Dedifferentiated amniotic fluid mesenchymal stem cell (primary cell): ENCODE data around the gene INHA.

ENCODE experiments used
- DNase-seq: peaks from one replicate; pipeline ENCODE4 v3.0.0-alpha.2; 2016; ENCODE audit errors: extremely low spot score

Gene INHA

DNA sequence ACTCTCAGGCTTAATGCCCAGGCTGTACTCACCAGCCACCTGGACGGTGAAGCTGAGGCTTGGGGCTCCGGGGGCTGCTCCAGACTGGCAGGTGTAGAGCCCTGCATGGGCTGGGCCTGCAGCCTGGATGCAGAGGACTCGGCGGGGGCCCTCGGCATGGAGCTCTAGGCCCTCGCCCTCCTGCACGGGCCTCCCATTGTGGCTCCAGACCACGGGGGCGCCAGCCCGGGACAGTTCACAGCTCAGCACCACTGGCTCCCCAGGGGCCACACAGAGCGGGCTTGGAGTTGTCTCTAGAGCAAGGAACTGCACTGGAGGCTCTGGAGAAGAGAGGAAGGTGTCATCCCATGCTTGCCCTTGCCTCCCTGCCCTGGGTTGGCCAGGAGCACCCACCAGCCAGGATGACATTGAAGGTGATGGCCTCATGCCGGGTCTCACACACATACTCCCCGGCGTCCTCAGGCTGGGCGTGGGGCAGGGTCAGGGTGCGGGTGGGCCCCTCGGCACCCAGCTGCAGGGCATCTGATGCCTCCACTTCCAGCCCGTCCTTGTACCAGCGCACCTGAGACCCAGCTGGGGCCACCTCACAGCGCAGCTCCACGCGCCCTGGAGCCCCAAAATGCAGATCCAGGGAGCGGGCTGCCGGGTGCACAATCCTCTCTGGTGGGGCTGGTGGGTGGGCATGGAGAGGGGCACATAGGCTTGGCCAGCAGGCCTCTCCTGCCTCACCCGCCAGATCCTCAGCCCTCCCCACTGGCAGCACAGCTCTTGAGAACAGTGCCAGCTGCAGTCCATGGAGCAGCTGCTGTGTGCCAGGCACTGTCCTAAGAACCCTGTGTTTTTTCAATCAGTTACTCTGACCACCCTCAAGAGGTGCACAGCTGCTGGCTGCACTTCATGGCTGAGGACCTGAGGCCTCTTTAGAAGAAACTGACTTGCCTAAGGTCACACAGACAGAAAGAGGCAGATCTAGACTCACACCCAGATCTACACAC is 14.0 kb upstream of the INHA start:
- DNase-seq = no peak

DNA sequence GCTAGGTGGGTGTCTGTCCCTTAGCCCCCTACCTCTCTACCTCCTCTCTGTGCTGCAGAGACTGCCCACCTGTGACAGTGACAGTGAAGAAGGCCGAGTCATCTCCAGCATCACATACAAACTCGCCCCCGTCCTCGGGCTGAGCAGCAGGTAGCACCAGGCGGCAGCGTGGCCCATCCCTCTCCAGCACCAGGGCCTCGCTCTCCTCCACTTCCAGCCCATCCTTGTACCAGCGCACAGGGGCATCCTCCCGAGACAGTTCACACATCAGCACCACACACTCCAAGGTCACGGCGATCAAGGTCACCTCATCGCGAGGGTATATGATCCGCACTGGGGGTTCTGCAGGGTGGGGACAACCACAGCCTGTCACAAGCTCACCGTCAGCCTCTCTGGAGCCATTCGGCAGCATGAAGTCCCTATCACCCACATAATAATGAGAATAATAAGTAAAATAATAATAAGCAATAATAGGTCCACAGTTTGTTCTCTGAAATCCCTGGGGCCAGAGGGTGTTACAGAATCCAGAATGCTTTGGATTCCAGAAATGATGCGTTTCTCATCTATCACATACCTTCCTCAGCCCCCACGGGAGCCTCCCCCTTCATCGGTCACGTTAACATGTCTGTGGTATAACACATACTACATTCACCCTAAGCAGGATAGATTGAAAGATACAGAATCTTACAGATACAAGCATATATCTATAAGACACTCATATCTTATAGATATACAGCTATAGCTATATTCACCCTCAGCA is 12.8 kb upstream of the INHA start:
- DNase-seq = no peak

DNA sequence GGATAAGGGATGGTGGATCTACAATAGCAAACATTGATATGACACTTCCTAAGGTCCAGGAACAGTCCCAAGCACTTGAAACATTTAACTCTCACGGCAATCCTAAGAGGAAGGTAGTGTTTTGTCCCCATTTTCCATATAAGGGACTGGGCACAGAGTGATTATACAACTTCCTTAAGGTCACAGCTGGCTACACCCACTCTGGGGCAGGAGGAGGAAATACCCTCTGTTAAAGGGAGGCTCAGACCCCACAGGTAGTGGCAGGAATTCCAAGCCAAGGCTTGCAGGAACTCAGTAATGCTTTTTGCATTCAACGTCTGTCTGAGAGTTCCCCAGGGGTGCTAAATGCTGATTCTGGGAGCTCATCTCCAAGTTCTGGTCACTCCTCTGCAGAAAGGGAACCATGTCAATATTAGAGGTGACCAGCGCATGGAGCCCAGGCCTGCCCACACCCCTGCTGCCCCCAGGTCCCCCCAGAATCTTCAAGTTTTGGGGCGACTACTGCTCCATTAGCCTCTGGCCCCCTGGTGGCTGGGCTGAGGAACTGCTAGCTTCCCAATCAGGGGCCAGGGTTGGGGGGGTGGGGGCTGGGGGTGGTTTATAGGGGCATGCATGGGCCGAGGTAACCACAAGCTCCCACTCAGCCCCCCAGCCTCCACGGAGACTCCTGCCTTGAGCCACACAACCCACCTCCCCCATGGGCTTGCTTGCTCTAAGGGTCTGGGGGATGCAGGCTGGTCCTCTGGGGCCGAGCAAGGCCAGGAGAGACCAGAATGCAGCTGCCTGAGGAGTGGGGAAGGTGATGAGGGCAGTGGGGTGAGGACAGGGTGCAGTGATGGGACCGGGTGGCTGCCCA is 11.8 kb upstream of the INHA start:
- DNase-seq = no peak

DNA sequence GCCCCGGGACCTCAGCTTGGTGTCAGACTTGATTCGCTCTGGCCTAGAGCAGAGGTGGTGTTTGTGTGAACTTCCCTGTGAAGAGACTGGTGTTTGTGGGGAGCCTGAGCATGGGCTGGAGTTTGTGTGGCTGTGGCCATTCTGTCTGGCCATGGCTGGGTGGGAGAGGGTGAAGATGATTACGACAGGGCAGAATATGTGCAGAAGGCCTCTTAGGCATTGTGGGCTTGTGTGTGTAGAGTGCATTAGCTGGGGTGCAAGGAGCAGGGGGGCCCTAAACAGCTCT is 11.3 kb upstream of the INHA start:
- no peak for DNase-seq

DNA sequence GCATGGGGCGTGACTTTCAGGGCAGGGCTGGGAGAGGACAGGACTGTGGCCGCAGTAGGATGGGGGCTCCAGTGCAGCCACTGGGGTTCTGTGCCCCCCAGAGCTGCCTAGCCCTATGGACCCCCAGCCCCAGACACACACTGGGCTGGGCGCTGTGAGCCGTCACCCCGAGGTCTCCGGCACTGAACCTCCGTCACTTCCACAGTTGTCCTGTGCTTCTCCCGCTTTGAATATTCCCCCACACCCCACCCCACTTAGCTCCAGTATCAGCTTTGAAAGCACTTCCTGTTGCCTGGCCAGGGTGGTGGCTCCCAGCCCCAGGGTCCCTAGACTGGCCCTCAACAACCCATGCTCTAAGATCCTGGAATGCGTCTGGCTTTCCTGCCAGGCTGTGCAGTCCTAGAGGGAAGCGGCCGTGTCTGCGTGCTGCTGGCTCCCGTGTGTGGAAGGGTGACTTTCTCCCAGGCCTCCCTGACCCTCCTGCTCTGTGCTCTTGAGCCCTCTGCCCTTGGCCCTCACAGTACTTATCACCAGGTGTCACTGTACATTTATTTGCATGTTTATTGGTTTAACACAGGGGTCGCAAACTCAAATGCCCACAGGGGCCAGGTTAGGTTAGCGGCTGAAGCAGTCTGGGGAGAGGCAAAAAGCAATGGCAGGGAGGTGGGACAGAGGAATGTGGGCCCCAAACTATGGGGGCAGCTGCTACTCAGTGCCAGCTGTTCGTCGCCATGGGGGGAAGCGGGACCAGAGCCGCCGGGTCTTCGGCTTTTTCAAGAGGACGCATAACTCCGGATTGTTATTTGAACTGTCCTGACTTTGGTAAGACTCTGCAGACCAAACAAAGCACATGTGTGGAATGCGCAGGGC is 10.7 kb upstream of the INHA start:
- no peak for DNase-seq

DNA sequence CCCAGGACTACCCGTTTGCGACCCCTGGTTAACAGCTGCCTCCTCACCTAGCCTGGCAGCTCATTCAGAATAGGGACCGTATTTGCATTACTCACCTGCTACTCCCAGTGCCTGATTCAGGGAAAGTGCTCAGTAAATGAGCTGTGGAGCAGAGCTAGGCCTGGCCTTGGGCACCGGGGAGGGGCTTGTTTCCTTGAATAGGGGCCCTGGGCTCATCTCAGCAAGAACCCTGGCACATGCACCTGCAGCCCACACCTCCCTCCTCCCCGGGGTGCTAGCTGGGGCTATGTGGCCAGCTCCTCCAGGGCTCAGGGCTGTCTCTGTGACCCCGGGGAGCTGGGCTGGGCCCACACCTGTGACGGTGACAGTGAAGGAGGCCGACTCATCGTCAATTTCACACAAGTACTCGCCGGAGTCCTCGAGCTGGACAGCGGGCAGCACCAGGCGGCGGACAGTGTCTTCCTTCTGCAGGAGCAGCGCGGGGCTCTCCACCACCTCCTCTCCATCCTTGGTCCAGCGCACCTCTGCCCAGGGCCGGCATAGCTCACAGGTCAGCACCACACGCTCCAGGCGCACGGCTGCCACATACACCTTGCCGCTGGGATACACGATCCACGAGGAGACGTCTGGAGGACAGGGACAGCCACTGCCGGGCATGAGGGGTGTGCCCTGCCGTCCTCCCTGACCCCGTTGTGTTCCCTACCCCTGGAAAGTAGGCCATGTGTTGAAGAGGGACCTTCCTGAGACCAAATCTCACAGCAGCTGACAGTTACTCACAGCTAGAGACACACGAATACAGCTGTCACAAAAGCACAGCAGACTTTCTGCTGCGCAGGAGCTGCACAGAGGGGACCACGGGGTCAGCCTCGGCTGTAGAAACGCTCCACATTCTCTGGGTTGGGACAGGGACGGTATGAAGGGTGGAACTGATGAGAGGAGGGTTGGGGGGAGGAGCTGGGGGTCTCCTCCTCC is 9.8 kb upstream of the INHA start:
- no peak for DNase-seq

DNA sequence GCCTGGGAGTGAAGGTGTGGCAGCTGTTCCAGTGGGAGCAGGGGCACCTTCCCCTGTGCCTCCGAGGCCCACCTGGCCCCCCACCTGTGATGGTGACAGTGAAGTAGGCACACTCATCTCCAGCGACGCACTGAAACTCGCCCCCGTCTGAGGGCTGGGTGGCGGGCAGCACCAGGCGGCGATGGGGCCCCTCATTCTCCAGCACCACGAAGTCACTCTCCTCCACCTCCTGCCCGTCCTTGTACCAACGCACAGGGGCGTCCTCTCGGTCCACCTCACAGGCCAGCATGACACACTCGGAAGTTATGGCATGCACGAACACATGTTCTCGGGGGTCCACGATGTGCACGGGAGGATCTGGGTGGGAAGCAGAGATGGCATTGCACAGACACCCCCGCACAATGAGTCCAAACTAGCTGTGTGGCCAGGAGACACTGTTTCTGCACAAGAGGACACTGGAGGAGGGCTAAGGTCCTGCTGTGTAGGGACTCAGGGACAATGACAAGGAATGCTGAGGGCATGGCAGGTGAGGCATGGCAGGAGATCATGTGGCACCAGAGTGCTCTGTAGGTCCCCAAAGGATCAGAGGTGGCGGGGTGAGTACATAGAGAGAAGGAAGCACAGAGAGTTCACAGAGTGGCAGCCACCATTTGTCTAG is 8.7 kb upstream of the INHA start:
- no peak for DNase-seq

DNA sequence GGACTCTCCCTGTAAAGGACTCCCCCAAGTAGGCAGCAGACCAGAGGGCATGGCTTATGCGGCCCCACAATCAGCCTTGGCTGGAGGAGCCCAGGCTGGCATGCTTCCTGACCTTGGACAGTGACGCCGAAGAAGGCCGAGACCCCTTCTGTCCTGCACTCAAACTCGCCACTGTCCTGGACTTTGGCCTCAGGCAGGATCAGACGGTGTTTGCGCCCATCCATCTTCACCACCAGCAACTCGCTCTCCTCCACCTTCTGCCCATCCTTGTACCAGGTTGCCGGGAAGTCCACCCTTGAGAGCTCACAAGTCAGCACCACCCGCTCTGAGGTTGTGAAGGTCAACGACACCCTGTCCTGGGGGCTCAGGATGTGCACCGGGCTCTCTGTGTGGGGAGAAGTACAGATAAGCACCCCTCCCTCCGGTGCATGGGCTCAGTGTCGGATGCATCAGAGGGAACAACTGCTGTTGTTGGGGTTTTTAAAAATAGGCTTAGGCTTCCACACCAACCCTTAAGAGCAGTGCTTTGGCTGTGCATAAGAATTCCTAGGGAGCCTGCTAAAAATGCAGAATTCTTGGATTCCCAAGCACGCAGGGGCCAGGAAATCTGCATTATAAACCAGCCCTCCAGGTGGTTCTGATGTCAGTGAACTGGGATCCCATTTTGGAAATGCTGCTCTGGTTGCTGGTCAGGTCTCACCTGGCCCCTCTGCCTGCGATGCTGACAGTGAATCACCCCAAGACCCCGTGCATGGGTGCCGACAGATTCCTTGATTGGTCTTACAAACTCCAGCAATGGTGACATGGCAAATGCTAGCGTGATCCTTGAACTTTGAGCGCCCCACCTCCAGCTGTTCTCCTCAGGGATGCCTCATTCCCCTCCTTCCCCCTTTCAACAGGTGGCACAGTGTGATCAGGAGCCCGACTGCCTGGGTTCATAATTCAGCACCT is 6.7 kb upstream of the INHA start:
- DNase-seq = no peak

DNA sequence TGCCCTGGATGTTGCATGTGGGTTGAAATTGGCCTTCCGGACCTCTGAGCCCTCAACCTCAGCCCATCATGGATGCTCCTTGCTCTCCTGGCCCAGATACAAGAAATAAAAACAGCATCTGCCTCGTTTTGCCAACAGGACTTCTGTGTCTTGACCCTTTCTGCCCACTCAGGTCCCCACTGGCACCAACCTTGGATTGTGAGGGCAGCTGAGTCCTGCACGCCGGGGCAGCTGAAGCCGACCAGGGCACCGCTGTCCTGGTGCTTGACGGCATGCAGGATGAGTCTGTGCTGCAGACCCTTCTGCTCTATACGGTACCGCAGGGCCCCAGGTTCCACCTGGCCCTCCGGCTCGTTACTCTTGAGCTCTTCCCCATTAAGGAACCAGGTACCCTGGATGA is 5.5 kb upstream of the INHA start:
- DNase-seq = no peak

DNA sequence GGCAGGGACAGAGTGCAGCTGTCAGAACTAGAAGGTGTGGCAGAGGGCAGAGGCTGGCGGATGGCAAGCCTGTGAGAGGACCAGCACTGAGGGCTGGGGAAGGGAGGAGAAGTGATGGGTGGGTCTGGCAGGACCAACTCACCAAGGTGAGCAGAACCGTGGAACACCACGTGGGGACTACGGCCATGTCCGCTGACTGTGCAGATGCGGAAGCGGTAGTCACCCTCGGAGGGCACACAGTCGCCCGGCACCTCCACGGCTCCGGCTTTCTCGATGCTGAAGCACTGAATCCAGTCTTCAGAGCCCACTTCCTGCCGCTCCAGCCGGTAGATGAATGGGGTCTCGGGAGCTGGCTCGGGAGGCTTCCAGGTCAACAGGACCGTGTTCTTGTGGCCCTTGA is 5.0 kb upstream of the INHA start:
- no peak for DNase-seq

DNA sequence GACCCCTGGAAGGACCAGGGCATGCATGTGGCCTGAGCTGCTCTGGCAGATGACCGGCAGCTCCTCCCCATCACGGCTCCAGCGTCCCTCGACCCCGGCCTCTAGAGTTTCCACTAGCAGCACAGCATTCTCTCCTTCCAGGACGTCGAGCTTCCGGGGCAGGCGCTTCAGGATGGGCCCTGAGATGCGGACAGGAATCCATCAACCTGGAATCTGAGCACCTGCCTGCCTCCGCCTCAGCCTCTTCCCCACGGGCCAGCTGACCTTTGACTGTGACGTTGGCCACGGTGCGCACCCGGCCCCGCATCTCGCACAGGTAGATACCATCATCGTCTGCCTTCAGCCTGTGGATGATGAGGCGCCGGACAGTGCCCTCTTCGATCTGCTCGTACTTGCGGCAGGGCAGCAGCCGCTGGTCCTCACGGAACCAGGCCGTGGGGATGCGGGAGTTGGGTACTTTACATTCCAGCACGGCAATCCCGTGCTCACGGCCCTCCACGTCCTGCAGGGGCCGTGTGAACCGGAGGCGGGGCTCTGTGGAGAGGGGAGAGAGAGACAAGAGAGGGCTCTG is 4.2 kb upstream of the INHA start:
- DNase-seq = no peak

DNA sequence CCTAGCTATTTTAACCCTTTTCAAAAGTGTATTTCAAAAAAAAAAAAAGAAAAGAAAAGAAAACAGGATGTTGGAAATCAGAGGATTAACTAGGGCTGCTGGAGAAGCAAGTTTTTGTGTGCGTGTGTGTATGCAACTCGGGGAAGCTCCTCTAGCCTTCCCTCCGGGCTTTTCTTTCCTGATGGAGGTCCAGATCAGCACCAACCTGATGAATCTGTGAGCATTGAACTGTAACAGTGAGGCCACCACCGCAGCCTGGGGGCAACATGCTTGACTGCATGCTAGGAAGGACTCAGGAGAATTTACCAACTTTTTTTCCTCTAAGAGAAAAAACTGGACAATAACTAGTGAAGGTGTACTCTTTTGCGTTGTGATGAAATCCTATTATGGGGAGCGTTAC is 3.1 kb upstream of the INHA start:
- DNase-seq = no peak

DNA sequence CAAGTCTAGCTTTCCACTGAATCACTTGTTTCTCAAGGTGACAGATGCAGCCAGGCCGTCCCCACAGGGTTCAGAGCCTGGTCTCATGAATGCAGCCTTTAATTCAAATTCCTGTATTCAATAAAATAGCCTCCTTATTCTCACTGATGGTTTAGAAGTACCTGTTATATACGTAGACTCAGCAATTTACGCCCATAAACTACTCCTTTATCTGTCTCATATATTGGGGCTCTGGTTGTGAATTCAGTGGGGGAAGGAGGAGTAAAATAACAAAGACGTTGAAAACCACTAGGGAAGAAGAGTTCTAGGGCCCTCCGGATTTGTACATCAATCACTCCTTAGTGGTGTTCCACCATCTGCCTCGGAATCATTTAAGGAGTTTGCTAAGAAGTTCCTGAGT is 2.5 kb upstream of the INHA start:
- DNase-seq = no peak

DNA sequence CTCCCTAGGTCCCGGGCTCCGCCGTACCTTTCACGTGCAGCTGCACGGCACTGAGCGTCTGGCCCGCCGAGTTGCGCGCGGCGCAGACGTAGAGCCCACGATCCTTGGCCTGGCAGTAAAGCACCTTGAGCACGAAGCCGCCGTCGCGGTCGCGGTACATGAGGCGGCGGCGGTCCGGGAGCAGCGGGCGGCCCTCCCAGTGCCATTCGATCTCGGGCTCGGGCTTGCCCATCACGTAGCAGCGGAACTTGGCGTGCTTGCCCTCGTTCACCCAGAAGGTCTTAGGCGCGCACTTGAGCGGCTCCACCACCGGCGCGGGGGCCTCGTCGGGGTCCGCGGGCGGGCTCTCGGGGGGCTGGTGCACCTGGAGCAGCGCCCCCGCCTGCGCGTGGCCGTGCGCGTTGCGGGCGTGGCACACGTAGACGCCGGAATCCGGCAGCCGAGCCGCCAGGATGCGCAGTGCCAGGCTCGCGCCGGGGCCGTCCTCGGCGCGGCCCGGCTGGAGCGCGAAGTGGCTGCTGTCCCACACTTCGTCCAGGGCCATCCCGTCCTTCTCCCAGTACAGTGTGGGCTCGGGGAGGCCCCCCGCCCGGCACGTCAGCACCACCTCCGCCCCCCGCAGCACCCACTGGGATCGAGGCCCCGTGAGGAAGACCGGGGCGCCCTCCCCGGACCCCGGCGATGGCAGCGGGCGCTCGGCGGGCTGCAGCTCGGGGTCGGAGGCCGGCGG is 1.8 kb upstream of the INHA start:
- DNase-seq = no peak

DNA sequence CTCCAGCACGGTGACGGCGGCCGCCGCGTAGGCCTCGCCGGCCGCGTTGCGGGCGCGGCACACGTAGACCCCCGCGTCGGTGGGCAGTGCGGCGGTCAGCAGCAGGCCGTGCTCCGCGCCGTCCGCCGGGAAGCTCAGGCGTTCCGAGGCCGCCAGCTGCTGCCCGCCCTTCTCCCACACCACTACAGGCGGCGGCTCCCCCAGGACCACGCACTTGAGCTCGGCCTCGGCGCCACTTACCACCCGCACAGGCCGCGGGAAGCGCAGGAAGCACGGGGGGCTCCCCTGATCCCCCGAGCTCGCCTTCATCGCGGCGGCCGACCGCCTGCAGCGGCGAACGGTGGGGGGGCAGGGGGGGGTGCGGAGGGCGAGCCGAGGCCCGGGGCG is 1.2 kb upstream of the INHA start:
- DNase-seq = no peak

DNA sequence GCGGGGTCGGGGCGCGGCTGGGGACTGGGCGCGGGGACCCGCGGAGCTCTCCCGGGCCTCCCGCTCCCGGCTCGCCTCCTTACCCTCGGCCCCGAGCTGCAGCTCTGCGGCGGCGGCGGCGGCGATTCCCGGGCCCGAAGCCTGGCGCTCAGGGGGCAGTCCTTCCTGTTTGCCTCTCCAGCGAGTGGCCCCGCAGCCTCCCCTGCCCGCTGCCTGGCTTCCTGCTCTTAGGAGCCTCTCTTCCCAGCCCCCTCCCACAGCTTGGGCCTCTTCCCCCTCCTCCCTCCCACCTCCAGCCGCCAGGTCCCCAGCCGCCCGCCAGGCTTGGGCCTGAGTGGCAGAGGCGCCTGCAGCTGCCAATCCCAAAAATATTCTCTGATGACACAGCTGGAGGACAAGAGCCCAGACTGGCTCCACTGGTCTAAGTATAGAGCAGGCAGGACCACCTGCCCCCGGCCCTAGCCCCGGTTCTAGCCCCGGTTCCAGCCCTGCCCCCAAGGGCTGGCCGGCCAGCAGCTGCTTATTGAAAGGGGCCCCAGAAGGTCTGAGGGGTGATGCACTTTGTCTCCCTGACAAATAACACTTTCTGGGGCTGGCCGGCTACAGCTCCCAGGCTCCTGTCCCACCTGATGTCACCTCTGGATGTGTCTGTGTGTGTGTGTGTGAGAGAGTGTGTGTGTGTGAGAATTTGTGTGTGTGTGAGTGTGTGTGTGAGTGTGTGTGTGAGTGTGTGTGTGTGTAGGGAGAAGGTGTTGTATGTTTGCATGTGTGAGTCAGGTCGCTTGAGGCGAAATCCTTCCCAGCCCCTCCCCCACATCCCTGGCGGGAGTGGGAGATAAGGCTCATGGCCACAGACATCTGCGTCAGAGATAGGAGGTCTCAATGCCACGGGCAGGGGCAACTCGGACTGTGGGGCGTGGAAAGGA is 536 bp upstream of the INHA start, which contains the start of gene OBSL1:
OBSL1 (minus strand) TSS at position 229 of the 926 bp plus-strand sequence. CDS start 307 bp downstream, outside the sequence.
- DNase-seq = peak; percentile 39
